ENCODE data around the gene COX6B2.
"Not testable (repeated sequence)": the region's sequence is repeated elsewhere in the genome, so short reads cannot be mapped to it uniquely, and the experiment has no call there.

COX6B2 gene

GRCh38 chr19:55354698-55355212 lies at the start of gene COX6B2:
Gene COX6B2, minus strand, starts transcription at chr19:55354719. Its CDS starts 198 bp downstream, at chr19:55354521.
- DNase-seq, result no peak

GRCh38 chr19:55402509-55402908 lies 48.0 kb upstream of the COX6B2 start:
- no peak for DNase-seq

- not testable (repeated sequence) for DNase-seq
These were observed 46.9 kb upstream of the COX6B2 start for GRCh38 chr19:55401390-55401789.

- DNase-seq, result no peak
These were observed 46.0 kb upstream of the COX6B2 start for GRCh38 chr19:55400281-55401087.

- DNase-seq, result no peak
These were observed 43.8 kb upstream of the COX6B2 start for GRCh38 chr19:55398200-55398925.

GRCh38 chr19:55392820-55393761 lies 38.6 kb upstream of the COX6B2 start:
- DNase-seq, result no peak

- DNase-seq, result no peak
These were observed 37.4 kb upstream of the COX6B2 start for GRCh38 chr19:55391702-55392615.

GRCh38 chr19:55391191-55391670 lies 36.7 kb upstream of the COX6B2 start:
- DNase-seq, result no peak

GRCh38 chr19:55390461-55390880 lies 36.0 kb upstream of the COX6B2 start:
- no peak for DNase-seq

GRCh38 chr19:55389386-55390317 lies 35.1 kb upstream of the COX6B2 start:
- no peak for DNase-seq

GRCh38 chr19:55387736-55388497 lies 33.4 kb upstream of the COX6B2 start:
- DNase-seq, result no peak

GRCh38 chr19:55386493-55386971 lies 32.0 kb upstream of the COX6B2 start:
- no peak for DNase-seq

GRCh38 chr19:55385724-55386492 lies 31.4 kb upstream of the COX6B2 start, which contains the start of gene RPL28:
Gene RPL28, plus strand, starts transcription at chr19:55385932. Its CDS starts 426 bp downstream, at chr19:55386358.
- DNase-seq, result peak; percentile 99

- DNase-seq, result peak; percentile 95
These were observed 30.6 kb upstream of the COX6B2 start for GRCh38 chr19:55384920-55385723.

- DNase-seq, result no peak
These were observed 29.8 kb upstream of the COX6B2 start, which contains the start of gene TMEM238 for GRCh38 chr19:55384131-55384919. Gene TMEM238, minus strand, starts transcription at chr19:55384292. Its CDS starts 33 bp downstream, at chr19:55384259.
